ENCODE results near the gene PAQR4.

- TF ChIP-seq, protein P1, sequence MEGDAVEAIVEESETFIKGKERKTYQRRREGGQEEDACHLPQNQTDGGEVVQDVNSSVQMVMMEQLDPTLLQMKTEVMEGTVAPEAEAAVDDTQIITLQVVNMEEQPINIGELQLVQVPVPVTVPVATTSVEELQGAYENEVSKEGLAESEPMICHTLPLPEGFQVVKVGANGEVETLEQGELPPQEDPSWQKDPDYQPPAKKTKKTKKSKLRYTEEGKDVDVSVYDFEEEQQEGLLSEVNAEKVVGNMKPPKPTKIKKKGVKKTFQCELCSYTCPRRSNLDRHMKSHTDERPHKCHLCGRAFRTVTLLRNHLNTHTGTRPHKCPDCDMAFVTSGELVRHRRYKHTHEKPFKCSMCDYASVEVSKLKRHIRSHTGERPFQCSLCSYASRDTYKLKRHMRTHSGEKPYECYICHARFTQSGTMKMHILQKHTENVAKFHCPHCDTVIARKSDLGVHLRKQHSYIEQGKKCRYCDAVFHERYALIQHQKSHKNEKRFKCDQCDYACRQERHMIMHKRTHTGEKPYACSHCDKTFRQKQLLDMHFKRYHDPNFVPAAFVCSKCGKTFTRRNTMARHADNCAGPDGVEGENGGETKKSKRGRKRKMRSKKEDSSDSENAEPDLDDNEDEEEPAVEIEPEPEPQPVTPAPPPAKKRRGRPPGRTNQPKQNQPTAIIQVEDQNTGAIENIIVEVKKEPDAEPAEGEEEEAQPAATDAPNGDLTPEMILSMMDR (IDR thresholded peaks at IDR 0.05; ENCODE audit: low read depth, low read length), result no peak
- TF ChIP-seq EZH2phosphoT487 (IDR thresholded peaks at IDR 0.05; ENCODE audit: low read depth), result no peak
These were observed 9.9 kb upstream of the PAQR4 start for GRCh38 chr16:2959206-2959605.

Data from OCI-LY3 (cell line).